ENCODE data around the gene FAM89B.

DNA sequence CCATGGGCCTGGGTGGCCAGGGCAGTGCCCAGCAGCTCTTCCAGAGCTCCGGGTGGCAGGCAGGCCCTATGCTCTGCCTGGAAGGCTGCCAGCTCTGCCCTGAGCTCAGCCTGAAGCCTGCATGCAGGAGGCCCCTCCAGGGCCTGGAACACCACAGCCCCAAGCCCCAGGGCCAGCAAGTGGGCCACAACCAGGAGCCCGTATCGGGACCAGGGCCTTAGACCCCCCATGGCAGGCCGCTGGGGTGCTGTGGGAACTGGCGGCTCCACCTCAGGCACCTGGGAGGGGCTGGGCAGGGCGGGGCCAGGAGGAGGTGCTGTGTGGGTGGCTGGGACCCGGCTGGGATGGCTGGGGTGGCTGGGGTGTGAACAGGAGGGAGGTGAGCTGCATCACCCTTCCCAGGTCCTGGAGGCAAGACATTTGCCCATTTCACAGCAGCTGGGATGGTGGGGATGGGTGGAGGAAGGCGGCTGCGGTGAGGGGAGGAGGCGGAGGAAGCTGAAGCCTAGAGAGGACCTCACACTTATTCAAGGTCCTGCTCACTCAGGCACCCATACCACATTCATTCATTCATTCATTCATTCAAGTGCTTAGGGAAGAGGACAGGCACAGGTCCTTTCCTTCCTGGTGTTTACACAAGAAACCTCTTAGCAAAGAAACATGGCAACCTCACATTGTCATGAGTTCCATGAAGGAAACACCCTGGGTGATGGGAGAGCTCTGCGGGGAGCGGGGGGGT, 23.4 kb downstream of the FAM89B start, which contains the start of gene KCNK7:
- no peak for TF ChIP-seq JUND (IDR thresholded peaks at IDR 0.05; ENCODE audit: low read length)
- no peak for TF ChIP-seq TBP (IDR thresholded peaks at IDR 0.05; ENCODE audit: low read depth, low read length)
- no peak for TF ChIP-seq RFX5 (IDR thresholded peaks at IDR 0.05; ENCODE audit: borderline replicate concordance, low read depth, low read length)
- TF ChIP-seq SAP30 (IDR thresholded peaks at IDR 0.05; ENCODE audit: insufficient read depth, insufficient replicate concordance, low read length) = no peak
- no peak for TF ChIP-seq CEBPB (IDR thresholded peaks at IDR 0.05; ENCODE audit: low read depth, low read length)
- TF ChIP-seq GABPA (IDR thresholded peaks at IDR 0.05; ENCODE audit: borderline replicate concordance, insufficient read depth, low read length) = no peak
- TF ChIP-seq POLR2AphosphoS5 (IDR thresholded peaks at IDR 0.05; ENCODE audit: low read depth, low read length) = no peak
- TF ChIP-seq TAF1 (IDR thresholded peaks at IDR 0.05; ENCODE audit: low read depth, low read length) = no peak
- no peak for TF ChIP-seq EP300 (IDR thresholded peaks at IDR 0.05; ENCODE audit: borderline replicate concordance in 1 of 2, low read depth in 2 of 2, low read length in 2 of 2)
- no peak for TF ChIP-seq POLR2A (IDR thresholded peaks at IDR 0.05; ENCODE audit: control extremely low read depth in 1 of 2, low read depth in 2 of 2, low read length in 2 of 2)
- TF ChIP-seq RAD21 (IDR thresholded peaks at IDR 0.05 in 1 of 2, conservative IDR thresholded peaks at IDR 0.05 in 1 of 2; ENCODE audit: low read depth in 2 of 2, low read length in 2 of 2) = no peak
- TF ChIP-seq BACH1 (IDR thresholded peaks at IDR 0.05; ENCODE audit: low read length) = no peak

Measured in H1 (cell line).